ENCODE measurements around the gene FBN3. TPM values are rescaled to one million over a fixed set of nuclear protein-coding genes. Genes with fewer than 3 reads are reported as not detected.

Gene FBN3
- polyA plus RNA-seq, 3 donors: not detected

GRCh38 chr19:8017808-8018207, 131.6 kb downstream of the FBN3 start:
- intact Hi-C loops (cut with micrococcal nuclease): loop anchor here in 1 of 2 donors (10.0 kb wide), 1 partner anchor 237 kb away; no protein-coding TSS in a partner anchor
- H3K27ac ChIP-seq (ENCODE audit: low read depth in 1 of 2, low read length in 2 of 2): no peak overlapping the region
- no peak overlapping the region for H3K4me2 ChIP-seq (replicated peaks; ENCODE audit: extremely low read depth, low read length, poor library complexity, severe bottlenecking)
- peak; percentile 55 for TF ChIP-seq CTCF (IDR thresholded peaks at IDR 0.05)
- no peaks in the 10 kb centered on the region for H3K9me3 Mint-ChIP-seq
- peak overlapping the region; percentile 24 for H2AFZ ChIP-seq (ENCODE audit: insufficient read depth, low read depth, low read length, poor library complexity, severe bottlenecking)
- no peaks in the 10 kb centered on the region for H3K27me3 ChIP-seq (ENCODE audit: control insufficient read depth in 2 of 2, insufficient read depth in 2 of 2, low read length in 2 of 2)
- H3K27me3 Mint-ChIP-seq (ENCODE audit: low read depth in 3 of 3): peaks cover 0 to 4% (median 4%) of the 10 kb centered on the region in 3 donors
- H3K4me3 ChIP-seq (replicated peaks in 1 of 3; ENCODE audit: low read depth in 2 of 3, low read length in 3 of 3): no peak overlapping the region
- no peaks in the 10 kb centered on the region for H3K79me2 ChIP-seq (ENCODE audit: insufficient read depth, low read length)
- H3K9ac ChIP-seq (ENCODE audit: insufficient read depth, low read length, poor library complexity, severe bottlenecking): no peak overlapping the region
- peak overlapping the region in 2 of 7 donors; percentile 2 to 37 for H3K27ac Mint-ChIP-seq
- no peaks in the 10 kb centered on the region for H3K9me3 ChIP-seq (replicated peaks in 1 of 2; ENCODE audit: control insufficient read depth in 1 of 2, insufficient read depth in 1 of 2, low read length in 2 of 2)
- no peak overlapping the region for H3K4me3 Mint-ChIP-seq
- H4K20me1 ChIP-seq (ENCODE audit: insufficient read depth, low read length): no peaks in the 10 kb centered on the region
- peak; percentile 26 to 37 (median 36) for DNase-seq
- peaks cover 7% of the 10 kb centered on the region for H3K4me1 Mint-ChIP-seq
- WGBS (ENCODE audit: insufficient coverage): 63% methylated on average over 14 of the region's 14 CpGs
- peaks cover 0 to 3% of the 10 kb centered on the region in 2 donors for H3K36me3 Mint-ChIP-seq
- H3K36me3 ChIP-seq (replicated peaks in 1 of 2; ENCODE audit: control insufficient read depth in 1 of 2, insufficient read depth in 2 of 2, low read length in 2 of 2): no peaks in the 10 kb centered on the region
- H3K4me1 ChIP-seq (ENCODE audit: control insufficient read depth in 1 of 2, insufficient read depth in 2 of 2, low read length in 2 of 2): no peaks in the 10 kb centered on the region

Other genes starting within 250 kb of the FBN3 start
- gene MAP2K7, start 245.7 kb downstream of the FBN3 start, polyA plus RNA-seq: 10 to 100 TPM in 1 of 3 donors, 1 to 10 TPM in 1, under 1 TPM in 1; 0.92 to 39.5 (median 1.5) TPM
- not detected for gene TGFBR3L, start 234.8 kb downstream of the FBN3 start, polyA plus RNA-seq
- 10 to 100 TPM; 15.7 to 27.5 (median 18.3) TPM for gene SNAPC2, start 229.3 kb downstream of the FBN3 start, polyA plus RNA-seq
- gene CTXN1, start 223.5 kb downstream of the FBN3 start, polyA plus RNA-seq: not detected
- gene TIMM44, start 205.9 kb downstream of the FBN3 start, polyA plus RNA-seq: 10 to 100 TPM in 2 of 3 donors, 1 to 10 TPM in 1; 9.5 to 33.2 (median 10.4) TPM
- gene ELAVL1, start 144.0 kb downstream of the FBN3 start, polyA plus RNA-seq: 10 to 100 TPM; 25.1 to 31.1 (median 30.7) TPM
- gene CCL25, start 96.8 kb downstream of the FBN3 start, polyA plus RNA-seq: not detected
- gene CERS4, start 59.8 kb upstream of the FBN3 start, polyA plus RNA-seq: 10 to 100 TPM; 11.4 to 12.1 (median 12.0) TPM
- gene CD320, start 158.8 kb upstream of the FBN3 start, polyA plus RNA-seq: 1 to 10 TPM in 2 of 3 donors, under 1 TPM in 1; 0.72 to 2.5 (median 1.0) TPM
- gene NDUFA7, start 171.8 kb upstream of the FBN3 start, polyA plus RNA-seq: 100 to 1,000 TPM in 2 of 3 donors, 10 to 100 TPM in 1; 49.9 to 153 (median 133) TPM
- gene RPS28, start 171.9 kb upstream of the FBN3 start, polyA plus RNA-seq: 1,000 to 10,000 TPM in 1 of 3 donors, 100 to 1,000 TPM in 2; 539 to 1,104 (median 984) TPM
- gene KANK3, start 193.7 kb upstream of the FBN3 start, polyA plus RNA-seq: under 1 TPM in 1 of 3 donors, not detected in 2; 0.15 TPM
- gene ANGPTL4, start 214.6 kb upstream of the FBN3 start, polyA plus RNA-seq: not detected
- 100 to 1,000 TPM in 1 of 3 donors, 10 to 100 TPM in 2; 36.5 to 128 (median 45.4) TPM for gene RAB11B, start 240.8 kb upstream of the FBN3 start, polyA plus RNA-seq